Measurements from ENCODE around the gene DCLK2.

The DCLK2 gene

GRCh38 chr4:150255610-150256224, 177.5 kb downstream of the DCLK2 start:
- peaks cover 0 to 12% of the 10 kb centered on the region in 2 donors for H3K36me3 ChIP-seq (ENCODE audit: control insufficient read depth in 1 of 2, insufficient read depth in 2 of 2, low read length in 2 of 2)
- H3K27me3 ChIP-seq (ENCODE audit: low read depth, low read length) = no peaks in the 10 kb centered on the region
- H3K9me3 ChIP-seq (ENCODE audit: control insufficient read depth in 1 of 2, low read length in 2 of 2) = no peaks in the 10 kb centered on the region
- H3K4me1 ChIP-seq (ENCODE audit: control insufficient read depth in 1 of 2, insufficient read depth in 2 of 2, low read length in 2 of 2) = peaks cover 6 to 37% of the 10 kb centered on the region in 2 donors
- peak overlapping the region; percentile 65 for H3K27ac ChIP-seq (ENCODE audit: low read length)
- no peak overlapping the region for H3K4me3 ChIP-seq (ENCODE audit: low read depth in 1 of 2, low read length in 2 of 2)

GRCh38 chr4:150256225-150256620, 178.0 kb downstream of the DCLK2 start:
- Histone ChIP-seq H3K27me3 (ENCODE audit: low read depth, low read length) (no peaks in the 10 kb centered on the region), H3K27ac (ENCODE audit: low read length) (peak overlapping the region; percentile 31), H3K9me3 (ENCODE audit: control insufficient read depth in 1 of 2, low read length in 2 of 2) (no peaks in the 10 kb centered on the region), H3K4me3 (ENCODE audit: low read depth in 1 of 2, low read length in 2 of 2) (peak overlapping the region in 1 of 2 donors; percentile 10), H3K4me1 (ENCODE audit: control insufficient read depth in 1 of 2, insufficient read depth in 2 of 2, low read length in 2 of 2) (peaks cover 6 to 37% of the 10 kb centered on the region in 2 donors), H3K36me3 (ENCODE audit: control insufficient read depth in 1 of 2, insufficient read depth in 2 of 2, low read length in 2 of 2) (peaks cover 0 to 12% of the 10 kb centered on the region in 2 donors)

GRCh38 chr4:150256841-150257730, 178.8 kb downstream of the DCLK2 start:
- Histone ChIP-seq H3K27ac (ENCODE audit: low read length) (peak overlapping the region; percentile 31), H3K36me3 (ENCODE audit: control insufficient read depth in 1 of 2, insufficient read depth in 2 of 2, low read length in 2 of 2) (peaks cover 0 to 12% of the 10 kb centered on the region in 2 donors), H3K9me3 (ENCODE audit: control insufficient read depth in 1 of 2, low read length in 2 of 2) (no peaks in the 10 kb centered on the region), H3K4me3 (ENCODE audit: low read depth in 1 of 2, low read length in 2 of 2) (peak overlapping the region in 1 of 2 donors; percentile 10), H3K27me3 (ENCODE audit: low read depth, low read length) (no peaks in the 10 kb centered on the region), H3K4me1 (ENCODE audit: control insufficient read depth in 1 of 2, insufficient read depth in 2 of 2, low read length in 2 of 2) (peaks cover 6 to 31% of the 10 kb centered on the region in 2 donors)

GRCh38 chr4:150258569-150258968, 180.3 kb downstream of the DCLK2 start:
- H3K36me3 ChIP-seq (ENCODE audit: control insufficient read depth in 1 of 2, insufficient read depth in 2 of 2, low read length in 2 of 2) = peaks cover 0 to 11% of the 10 kb centered on the region in 2 donors
- no peak overlapping the region for H3K4me3 ChIP-seq (ENCODE audit: low read depth in 1 of 2, low read length in 2 of 2)
- H3K27ac ChIP-seq (ENCODE audit: low read length) = no peak overlapping the region
- no peaks in the 10 kb centered on the region for H3K27me3 ChIP-seq (ENCODE audit: low read depth, low read length)
- no peaks in the 10 kb centered on the region for H3K9me3 ChIP-seq (ENCODE audit: control insufficient read depth in 1 of 2, low read length in 2 of 2)
- peaks cover 6 to 28% of the 10 kb centered on the region in 2 donors for H3K4me1 ChIP-seq (ENCODE audit: control insufficient read depth in 1 of 2, insufficient read depth in 2 of 2, low read length in 2 of 2)

- Histone ChIP-seq H3K27ac (ENCODE audit: low read length) (no peak overlapping the region), H3K4me1 (ENCODE audit: control insufficient read depth in 1 of 2, insufficient read depth in 2 of 2, low read length in 2 of 2) (peaks cover 6 to 26% of the 10 kb centered on the region in 2 donors), H3K27me3 (ENCODE audit: low read depth, low read length) (no peaks in the 10 kb centered on the region), H3K36me3 (ENCODE audit: control insufficient read depth in 1 of 2, insufficient read depth in 2 of 2, low read length in 2 of 2) (peaks cover 0 to 13% of the 10 kb centered on the region in 2 donors), H3K4me3 (ENCODE audit: low read depth in 1 of 2, low read length in 2 of 2) (no peak overlapping the region), H3K9me3 (ENCODE audit: control insufficient read depth in 1 of 2, low read length in 2 of 2) (no peaks in the 10 kb centered on the region)
These were observed 181.8 kb downstream of the DCLK2 start for GRCh38 chr4:150259861-150260567.

GRCh38 chr4:150261571-150261970, 183.3 kb downstream of the DCLK2 start:
- Histone ChIP-seq H3K27me3 (ENCODE audit: low read depth, low read length) (no peaks in the 10 kb centered on the region), H3K4me1 (ENCODE audit: control insufficient read depth in 1 of 2, insufficient read depth in 2 of 2, low read length in 2 of 2) (peaks cover 0 to 15% of the 10 kb centered on the region in 2 donors), H3K4me3 (ENCODE audit: low read depth in 1 of 2, low read length in 2 of 2) (no peak overlapping the region), H3K36me3 (ENCODE audit: control insufficient read depth in 1 of 2, insufficient read depth in 2 of 2, low read length in 2 of 2) (peaks cover 6 to 27% of the 10 kb centered on the region in 2 donors), H3K27ac (ENCODE audit: low read length) (no peak overlapping the region), H3K9me3 (ENCODE audit: control insufficient read depth in 1 of 2, low read length in 2 of 2) (no peaks in the 10 kb centered on the region)

- peaks cover 6 to 35% of the 10 kb centered on the region in 2 donors for H3K36me3 ChIP-seq (ENCODE audit: control insufficient read depth in 1 of 2, insufficient read depth in 2 of 2, low read length in 2 of 2)
- H3K4me3 ChIP-seq (ENCODE audit: low read depth in 1 of 2, low read length in 2 of 2) = no peak overlapping the region
- no peaks in the 10 kb centered on the region for H3K9me3 ChIP-seq (ENCODE audit: control insufficient read depth in 1 of 2, low read length in 2 of 2)
- no peak overlapping the region for H3K27ac ChIP-seq (ENCODE audit: low read length)
- no peaks in the 10 kb centered on the region for H3K27me3 ChIP-seq (ENCODE audit: low read depth, low read length)
- peaks cover 0 to 8% of the 10 kb centered on the region in 2 donors for H3K4me1 ChIP-seq (ENCODE audit: control insufficient read depth in 1 of 2, insufficient read depth in 2 of 2, low read length in 2 of 2)
These were observed 184.4 kb downstream of the DCLK2 start for GRCh38 chr4:150262611-150263010.

GRCh38 chr4:150264595-150265161, 186.4 kb downstream of the DCLK2 start:
- peaks cover 0 to 3% of the 10 kb centered on the region in 2 donors for H3K4me1 ChIP-seq (ENCODE audit: control insufficient read depth in 1 of 2, insufficient read depth in 2 of 2, low read length in 2 of 2)
- no peaks in the 10 kb centered on the region for H3K27me3 ChIP-seq (ENCODE audit: low read depth, low read length)
- H3K4me3 ChIP-seq (ENCODE audit: low read depth in 1 of 2, low read length in 2 of 2) = no peak overlapping the region
- peaks cover 6 to 35% of the 10 kb centered on the region in 2 donors for H3K36me3 ChIP-seq (ENCODE audit: control insufficient read depth in 1 of 2, insufficient read depth in 2 of 2, low read length in 2 of 2)
- H3K9me3 ChIP-seq (ENCODE audit: control insufficient read depth in 1 of 2, low read length in 2 of 2) = no peaks in the 10 kb centered on the region
- no peak overlapping the region for H3K27ac ChIP-seq (ENCODE audit: low read length)

- peaks cover 0 to 3% of the 10 kb centered on the region in 2 donors for H3K4me1 ChIP-seq (ENCODE audit: control insufficient read depth in 1 of 2, insufficient read depth in 2 of 2, low read length in 2 of 2)
- no peaks in the 10 kb centered on the region for H3K27me3 ChIP-seq (ENCODE audit: low read depth, low read length)
- H3K36me3 ChIP-seq (ENCODE audit: control insufficient read depth in 1 of 2, insufficient read depth in 2 of 2, low read length in 2 of 2) = peaks cover 6 to 45% of the 10 kb centered on the region in 2 donors
- H3K9me3 ChIP-seq (ENCODE audit: control insufficient read depth in 1 of 2, low read length in 2 of 2) = no peaks in the 10 kb centered on the region
- H3K4me3 ChIP-seq (ENCODE audit: low read depth in 1 of 2, low read length in 2 of 2) = no peak overlapping the region
- H3K27ac ChIP-seq (ENCODE audit: low read length) = no peak overlapping the region
These were observed 187.6 kb downstream of the DCLK2 start for GRCh38 chr4:150265806-150266205.

- Histone ChIP-seq H3K27me3 (ENCODE audit: low read depth, low read length) (no peaks in the 10 kb centered on the region), H3K36me3 (ENCODE audit: control insufficient read depth in 1 of 2, insufficient read depth in 2 of 2, low read length in 2 of 2) (peaks cover 6 to 49% of the 10 kb centered on the region in 2 donors), H3K4me1 (ENCODE audit: control insufficient read depth in 1 of 2, insufficient read depth in 2 of 2, low read length in 2 of 2) (peaks cover 0 to 3% of the 10 kb centered on the region in 2 donors), H3K9me3 (ENCODE audit: control insufficient read depth in 1 of 2, low read length in 2 of 2) (peaks cover 0 to 5% of the 10 kb centered on the region in 2 donors), H3K4me3 (ENCODE audit: low read depth in 1 of 2, low read length in 2 of 2) (no peak overlapping the region), H3K27ac (ENCODE audit: low read length) (no peak overlapping the region)
These were observed 190.2 kb downstream of the DCLK2 start for GRCh38 chr4:150268444-150268843.
